NCI-H146 treated with DMSO at 0.1 percent for 48 hours (cell line): Measurements from ENCODE around the gene AUTS2.

Experiments used
- DNase-seq: peaks from one replicate; lab custom pipeline; 2025; ENCODE audit not compliant: unreplicated experiment; lab: John Stamatoyannopoulos, UW

Gene AUTS2

DNA sequence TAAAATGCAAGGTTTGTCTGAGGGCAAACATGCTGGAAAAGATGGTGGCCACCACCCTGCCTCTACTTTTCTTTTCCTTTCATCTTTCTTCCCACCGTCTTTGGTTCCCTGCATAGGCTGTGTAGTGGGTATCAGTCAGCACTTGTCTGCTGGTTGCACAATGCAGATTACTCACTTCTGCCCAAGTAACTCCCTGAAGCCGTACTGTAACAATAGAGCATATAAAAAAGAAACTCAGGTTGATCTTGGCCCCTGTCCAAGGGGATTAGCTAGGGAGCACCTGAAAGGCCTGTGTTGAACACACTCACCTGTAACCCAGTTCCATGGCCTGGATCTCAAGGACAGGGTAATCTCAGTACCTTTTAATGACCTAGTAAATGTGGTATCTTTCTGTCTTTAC, 1000.7 kb downstream of the AUTS2 start:
- DNase-seq: peak; percentile 54

DNA sequence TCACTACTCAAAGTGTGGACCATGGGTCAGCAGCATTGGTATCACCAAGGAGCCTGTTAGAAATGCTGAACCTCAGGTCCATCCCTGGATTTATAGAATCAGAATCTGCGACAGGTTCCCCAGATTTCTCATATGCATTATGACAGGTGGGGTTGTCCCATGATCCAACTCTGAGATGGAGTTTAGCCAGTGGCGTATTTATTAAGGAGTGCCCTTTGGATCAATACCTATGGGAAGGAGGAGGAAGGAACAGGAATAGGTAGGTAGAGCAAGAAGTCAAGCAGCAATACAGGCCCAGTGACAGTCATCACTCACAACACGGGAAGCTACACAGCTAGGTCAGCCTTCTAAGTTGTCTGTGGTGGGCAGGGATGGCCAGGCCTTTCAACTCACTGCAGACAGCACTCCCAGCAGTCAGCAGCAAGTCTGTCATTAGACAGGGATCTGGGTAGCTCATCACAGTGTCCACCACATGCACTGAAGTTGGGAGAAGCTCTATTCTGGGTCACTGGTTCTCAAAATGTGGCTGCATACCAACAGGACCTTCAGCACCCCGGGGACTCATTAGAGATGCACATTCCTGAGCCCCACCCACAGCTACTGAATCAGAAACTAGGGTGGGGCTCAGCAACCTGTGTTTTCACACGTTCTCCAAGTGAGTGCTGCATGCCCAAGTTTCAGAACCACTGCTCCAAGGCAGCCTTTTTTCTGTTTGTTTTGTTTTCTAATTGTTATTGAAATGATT, 1001.3 kb downstream of the AUTS2 start:
- no peak for DNase-seq

DNA sequence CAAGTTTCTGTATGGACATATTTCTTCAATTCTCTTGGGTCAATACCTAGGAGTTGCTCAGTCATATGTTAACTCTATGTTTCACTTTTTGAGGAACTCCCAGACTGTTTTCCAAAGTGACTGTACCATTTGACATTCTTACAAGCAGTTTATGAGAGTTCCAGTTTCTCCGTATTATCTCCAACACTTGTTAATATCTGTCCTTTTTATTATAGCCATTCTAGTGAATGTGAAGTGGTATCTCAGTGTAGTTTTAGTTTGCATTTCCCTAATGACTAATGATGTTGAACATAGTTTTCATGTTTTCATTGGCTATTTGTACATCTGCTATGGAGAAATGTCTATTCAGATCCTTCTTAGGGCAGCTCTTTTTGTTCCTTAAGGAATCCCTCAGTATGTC, 1002.7 kb downstream of the AUTS2 start:
- no peak for DNase-seq

DNA sequence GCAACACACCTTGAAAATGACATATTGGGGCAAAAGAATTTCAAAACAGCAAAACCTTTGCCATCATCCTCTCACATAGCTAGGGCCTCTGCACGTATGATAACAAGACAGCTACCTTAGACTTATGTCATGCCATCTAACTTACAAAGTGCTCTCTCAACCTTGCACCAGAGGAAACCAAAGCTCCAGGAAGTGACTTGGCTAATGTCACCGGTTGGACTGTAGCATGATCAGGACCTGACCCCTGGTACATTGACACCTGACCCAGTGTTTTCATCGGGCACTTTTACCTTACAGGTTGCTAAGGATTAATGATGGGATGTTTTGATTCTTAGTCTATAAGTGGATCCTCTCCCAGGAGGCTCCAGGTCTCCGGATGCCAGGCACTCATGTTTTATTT, 1003.8 kb downstream of the AUTS2 start:
- no peak for DNase-seq

DNA sequence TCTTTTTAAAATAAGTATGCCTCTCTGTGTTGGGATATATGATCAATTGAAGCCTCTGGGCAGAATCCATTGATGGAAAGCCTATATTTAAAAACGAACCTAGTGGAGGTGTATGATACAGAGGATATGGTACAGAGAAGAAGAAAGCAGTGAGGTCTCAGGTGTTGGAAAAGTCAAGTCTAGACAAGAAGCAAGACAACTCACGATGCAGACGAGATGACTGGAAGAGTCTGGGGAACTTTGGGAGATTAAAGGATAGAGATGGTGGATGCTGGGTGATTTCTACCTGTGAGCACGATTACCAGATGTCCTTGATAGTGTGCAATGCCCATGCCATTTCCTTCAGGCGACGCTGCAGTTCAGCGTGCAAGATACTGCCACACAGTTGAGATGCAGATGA, 1009.0 kb downstream of the AUTS2 start:
- no peak for DNase-seq

DNA sequence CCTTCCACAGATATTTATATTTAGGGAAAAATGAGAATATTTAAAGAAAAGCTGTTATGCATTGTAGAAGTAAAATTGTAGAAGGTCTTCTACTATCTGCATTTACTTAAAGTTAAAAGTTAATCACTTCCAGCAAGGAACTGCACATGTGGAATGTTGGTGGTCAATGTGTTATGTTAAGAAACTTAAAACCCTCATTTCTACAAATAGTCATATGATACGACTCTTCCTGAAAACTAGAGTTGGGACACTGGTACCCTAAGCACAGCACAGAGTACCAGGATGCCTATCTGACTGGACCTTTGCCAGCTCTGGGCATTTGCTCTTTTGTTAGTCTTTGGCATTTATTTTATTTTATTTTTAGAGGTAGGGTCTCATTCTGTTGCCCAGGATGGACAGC, 1009.5 kb downstream of the AUTS2 start:
- DNase-seq: no peak

DNA sequence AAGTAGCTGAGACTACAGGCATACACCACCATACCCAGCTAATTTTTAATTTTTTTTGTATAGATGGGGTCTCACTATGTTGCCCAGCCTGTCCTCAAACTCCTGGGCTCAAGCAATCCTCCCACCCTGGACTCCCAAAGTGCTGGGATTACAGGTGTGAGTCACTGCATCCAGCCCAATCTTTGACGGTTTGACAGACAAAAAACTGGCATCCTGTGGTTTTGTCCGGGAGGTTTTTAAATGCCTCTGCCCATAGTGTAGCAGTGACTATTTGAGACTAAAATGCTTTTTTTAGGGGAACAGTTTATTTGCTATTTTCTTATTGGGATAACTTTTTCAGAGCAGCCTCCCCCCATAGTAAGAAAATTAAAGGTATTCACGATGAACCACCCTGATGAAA, 1010.0 kb downstream of the AUTS2 start:
- no peak for DNase-seq

DNA sequence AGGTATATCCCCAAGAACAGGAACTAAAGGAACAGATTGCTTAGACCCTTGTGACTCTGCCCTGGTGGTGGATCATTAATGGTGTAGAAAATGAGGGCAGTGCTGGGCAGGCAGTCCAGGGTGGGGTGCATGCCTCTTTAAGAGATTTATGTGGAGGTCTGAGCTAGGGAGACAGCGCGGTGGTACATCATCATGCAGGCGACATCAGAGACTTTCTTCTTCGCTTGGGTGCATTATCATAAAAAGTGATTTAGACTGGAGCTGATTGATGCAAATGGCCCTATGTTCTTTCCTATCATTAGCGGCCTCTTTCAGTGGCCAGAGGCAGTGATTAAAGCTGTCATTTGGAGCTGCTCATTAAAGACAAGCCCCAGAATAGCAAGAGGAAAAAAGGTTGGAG, 1014.5 kb downstream of the AUTS2 start:
- peak; percentile 30 for DNase-seq

DNA sequence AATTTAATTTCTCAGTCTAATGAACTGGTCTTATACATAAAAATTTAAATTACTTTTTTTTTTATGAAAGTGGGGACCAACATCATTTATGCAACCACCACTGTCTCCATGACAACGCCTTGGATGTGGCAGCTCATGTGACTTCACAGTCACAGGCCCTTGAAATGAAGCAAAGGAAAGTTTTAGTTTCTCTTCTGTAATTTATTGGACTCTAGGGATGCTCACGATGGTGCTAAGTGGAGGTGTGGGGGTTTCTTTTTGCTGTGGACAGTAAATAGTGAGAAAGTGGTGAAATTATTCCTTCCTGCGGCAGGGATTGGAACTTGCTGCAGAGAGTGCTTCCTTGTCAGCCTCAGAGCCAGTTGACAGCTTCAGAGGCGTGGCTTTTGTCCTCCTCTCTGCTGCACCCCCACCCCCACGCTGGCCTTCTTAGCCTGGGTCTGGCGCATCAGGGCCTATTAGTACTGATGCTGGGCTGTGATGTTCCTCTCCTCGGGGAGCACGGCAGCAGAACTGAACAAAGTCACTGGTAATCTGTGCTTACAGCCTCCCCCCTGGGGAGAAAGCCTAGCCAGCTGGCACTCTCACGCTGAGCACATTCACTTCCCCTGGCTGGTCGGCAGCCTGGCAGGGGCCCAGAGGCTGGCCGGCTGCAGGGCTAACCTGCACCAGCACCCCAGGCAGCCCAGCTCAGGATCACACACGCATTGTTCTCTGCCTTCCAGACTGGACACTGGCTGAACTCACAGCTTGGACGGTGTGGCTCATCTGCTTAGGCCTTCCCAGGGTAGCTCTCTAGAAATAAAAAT, 1016.2 kb downstream of the AUTS2 start:
- peak; percentile 96 for DNase-seq

DNA sequence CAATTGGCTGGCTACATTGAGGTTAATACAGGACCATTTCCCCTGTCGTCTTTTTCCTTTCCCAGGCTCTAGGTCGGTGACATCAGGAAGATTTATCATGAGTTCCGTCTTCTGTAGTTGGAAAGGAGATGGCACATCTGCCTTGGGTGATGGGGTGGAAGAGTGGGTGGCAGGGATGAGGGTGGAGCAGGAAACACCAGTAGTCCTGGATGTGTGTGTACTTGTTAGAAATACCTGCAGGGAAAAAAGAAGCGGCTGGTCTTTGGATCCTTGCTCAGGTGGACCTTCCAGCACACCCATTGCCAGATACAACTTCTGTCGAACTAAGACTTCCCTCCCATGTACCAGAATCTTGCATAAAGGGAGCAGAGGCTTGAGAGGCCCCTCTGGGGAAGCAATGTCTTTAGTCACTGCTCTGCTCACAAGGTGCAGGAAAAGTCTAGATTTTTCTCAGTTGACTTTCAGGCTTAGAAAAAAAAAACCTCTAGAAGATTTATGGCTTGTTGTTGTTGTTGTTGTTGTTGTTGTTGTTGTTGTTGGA, 1016.9 kb downstream of the AUTS2 start:
- no peak for DNase-seq

DNA sequence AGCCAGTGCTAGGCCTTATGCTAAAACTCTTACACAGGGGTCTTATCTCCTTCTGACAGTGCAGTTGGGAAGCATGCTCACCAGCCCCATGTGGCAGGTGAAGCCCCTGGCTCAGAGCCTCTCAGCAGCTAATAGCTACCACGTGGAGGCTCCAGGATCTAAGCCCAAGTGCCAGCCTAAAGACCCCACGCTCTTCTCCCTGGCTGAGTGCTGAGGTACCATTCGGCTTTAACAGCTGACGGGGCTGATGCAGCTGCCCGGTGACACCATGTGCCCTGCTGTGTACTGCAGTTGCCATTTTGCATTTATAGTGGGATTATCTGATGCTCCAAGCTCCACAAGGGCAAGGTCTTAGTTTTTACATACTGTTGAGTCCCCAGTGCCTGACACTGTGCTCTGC, 1017.9 kb downstream of the AUTS2 start:
- DNase-seq: no peak

DNA sequence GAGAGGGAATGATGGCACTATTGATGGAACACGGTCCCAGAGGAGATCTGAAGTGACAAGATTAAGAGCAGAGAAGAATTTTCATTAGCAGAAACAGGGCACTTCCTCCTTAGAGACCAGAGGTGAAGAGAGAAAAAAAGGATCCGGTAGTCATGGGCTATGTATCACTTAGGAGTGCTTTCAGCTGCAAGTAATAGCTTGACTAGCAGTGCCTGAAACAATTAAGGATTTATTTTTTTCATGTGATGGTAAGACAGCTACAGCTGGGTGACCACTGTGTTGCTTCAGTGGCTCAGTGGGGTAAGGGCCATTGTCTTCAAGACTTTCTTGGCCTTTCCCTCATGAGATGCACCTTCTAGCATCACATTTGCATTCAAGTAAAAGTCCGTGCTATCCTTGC, 1018.5 kb downstream of the AUTS2 start:
- DNase-seq: no peak

DNA sequence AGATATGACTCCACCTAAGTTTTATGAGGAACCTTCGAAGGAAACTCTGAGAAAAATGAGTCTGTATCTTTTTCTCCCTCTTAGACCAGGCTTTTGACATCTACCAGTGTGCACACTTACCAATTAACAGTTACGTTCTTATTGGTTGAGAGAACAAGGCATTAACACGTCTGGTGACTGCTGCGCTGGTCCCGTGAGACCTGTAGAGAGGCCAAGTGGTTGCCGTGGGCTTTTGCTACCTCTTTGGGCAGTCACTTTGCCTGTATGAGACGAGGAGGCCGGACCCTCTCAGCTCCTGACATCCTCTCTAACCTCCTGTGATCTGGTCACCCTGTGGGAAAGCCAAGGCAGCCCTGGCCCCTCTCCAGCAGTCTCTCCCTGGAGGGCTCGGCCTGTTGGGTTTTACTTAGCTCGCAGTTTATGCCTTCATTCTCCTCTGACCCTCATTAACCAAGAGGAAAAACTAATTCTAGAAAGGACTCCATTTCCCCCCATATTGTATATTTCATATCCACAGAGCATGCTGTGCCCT, 1019.8 kb downstream of the AUTS2 start:
- DNase-seq: no peak

DNA sequence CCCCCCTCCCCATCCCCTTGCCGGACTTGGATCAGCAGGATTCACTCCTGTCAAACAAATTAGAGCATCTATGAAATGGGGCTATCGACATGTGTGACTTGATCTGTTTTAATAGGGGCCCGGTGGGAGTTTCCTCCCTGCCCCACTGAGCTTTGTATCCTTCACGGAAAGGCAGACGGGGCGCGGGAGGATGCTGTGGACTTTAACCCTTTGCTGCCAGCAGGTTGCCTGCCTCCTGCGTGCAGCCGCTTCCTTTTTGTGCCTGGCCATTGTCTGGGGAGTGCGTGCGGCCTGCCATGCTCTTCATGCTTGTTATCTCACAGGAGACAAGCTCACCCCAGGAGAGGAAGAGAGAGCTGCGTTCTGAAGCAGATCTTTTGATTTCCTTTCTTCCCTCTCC, 1020.9 kb downstream of the AUTS2 start:
- peak; percentile 83 for DNase-seq

DNA sequence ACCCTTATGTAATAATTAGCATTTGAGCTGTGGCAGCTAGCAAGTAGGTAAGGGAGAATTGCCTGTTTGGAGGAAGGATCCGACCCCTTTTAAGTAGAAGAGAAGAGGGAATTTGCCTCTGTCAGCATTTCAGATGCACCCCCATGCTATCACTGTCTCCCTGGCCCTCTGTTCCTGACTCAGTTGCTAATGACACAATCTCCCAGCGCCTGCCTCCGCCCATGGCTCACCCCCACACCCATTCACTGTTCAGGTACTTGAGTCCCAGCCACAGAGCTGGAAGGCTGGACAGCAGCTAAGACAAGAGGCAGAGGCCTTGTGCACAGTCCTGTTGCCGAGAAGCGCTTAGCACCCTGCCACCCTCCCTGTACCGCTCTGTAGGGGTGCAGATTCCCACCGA, 1021.4 kb downstream of the AUTS2 start:
- no peak for DNase-seq

DNA sequence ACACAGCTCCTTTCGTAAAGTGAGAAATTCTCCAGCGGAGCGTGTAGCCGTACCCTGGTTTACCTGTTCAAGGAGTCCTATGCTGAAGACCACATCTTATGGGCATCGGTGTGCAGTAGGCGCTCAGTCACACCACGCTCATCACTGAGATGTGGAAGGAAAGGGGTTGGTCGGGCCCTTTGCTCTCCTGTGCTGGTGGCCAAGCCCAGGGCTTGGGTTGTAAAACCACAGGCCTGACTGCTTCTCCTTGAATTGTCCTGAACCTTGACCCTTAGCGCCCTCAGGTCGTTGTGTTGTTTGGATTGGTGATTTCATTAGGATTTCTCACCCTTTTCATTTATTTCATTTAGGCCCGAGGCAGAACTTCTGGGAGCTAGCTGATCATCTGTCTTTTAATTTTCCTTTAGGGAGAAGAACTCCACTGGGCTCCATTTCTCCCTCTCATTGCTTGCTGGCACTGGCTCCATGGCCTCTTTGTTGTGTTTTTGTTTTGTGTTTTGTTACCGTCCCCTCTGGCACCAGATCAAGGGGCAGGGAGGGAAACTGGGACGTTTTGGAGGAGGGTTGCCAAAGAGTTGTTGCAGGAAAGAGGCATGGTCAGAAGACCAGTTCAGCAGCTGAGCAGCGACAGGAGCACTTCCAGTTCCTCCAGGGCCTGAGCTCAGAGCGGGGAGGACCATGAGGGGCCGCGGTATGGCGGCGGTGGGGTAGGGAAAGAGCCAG, 1022.2 kb downstream of the AUTS2 start:
- no peak for DNase-seq

DNA sequence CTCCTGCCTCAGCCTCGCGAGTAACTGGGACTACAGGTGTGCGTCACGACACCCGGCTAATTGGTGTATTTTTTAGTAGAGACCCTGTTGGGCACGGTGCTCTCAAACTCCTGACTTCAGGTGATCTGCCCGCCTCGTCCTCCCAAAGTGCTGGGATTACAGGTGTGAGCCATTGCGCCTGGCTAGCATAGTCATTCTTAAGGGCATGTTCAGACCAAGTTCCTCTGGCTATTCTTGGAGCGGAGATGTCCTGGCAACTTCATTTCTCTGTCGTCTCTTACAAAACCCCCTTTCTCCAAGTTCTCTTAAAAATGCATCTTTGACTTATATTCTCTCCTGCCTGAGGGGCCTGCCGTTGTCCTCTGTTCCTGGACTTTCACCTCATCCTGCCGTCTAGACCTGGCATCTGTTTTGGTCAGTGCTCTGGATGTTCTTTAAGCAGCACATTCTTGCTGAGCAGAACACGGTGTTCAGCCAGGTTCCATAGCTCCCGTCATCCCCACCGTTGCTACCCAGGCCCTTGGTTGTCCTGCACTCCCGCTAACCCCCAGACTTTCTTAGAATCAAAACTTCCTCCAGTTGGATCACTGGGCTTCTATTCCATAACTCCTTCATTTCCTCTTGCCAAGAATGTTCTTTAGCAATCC, 1023.8 kb downstream of the AUTS2 start:
- no peak for DNase-seq

DNA sequence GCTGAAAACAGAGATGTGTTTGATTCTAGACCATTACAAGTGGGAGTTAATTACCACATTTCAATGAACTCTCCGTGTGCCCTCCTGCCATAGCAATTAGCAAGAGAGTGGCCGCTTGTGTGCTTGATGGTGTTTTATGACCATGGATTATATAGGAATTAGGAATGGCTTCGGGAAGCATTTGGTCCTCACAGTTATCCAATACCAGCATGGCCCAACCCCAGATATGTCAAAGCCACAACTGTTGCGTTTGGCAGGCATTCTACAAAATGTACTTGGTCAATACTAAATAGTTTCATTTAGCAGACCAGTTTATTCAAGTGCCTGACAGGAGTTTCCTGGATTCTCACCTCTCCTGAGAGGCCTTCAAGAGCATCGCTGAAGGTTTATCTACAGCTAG, 1024.7 kb downstream of the AUTS2 start:
- DNase-seq: no peak

DNA sequence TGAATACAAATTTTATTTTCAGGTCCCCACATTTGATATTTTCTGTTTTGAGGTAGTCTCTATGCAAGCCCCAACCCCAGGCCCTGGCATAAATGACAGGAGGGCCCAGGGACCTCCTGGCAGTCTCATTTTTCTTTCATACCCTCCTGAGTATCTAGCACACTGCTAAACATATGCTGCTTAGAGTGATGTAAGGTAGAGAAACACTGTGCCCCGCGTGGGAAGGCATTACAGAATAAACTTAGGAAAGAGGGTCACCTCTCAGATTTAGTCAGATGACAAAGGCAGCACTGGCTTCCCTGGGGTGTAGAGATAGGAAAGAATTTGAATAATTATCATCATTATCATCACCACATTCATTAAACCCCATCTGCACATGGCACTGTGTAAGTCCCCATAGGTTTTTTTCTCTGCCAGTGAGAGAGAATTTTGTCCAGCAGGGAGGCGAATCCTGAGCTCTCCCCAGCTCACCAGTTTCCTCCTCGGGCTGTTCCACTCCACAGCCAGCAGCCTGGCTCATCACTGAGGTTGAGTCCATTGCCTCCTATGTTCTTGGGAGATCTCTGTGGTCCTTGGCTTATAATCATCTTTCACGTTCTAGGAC, 1026.3 kb downstream of the AUTS2 start:
- peak; percentile 52 for DNase-seq

DNA sequence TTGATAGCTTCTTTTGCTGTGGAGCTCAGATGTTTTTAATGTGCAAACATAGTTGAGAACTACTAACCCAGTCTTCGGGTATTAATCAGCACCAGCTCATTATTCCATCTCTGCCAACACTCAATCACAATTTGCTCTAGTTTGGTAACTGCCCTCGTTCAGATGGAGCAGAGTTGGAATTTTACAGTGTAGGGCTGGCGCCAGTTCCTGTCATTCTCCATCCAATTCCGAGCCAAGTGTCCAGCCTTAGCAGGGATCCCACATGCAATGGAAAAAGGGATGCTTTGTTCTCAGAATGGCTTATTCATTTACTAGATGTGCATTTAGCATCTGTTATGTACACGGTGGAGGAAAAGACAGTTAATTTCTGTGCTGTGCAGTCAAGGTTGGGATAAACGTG, 1029.2 kb downstream of the AUTS2 start:
- DNase-seq: no peak

DNA sequence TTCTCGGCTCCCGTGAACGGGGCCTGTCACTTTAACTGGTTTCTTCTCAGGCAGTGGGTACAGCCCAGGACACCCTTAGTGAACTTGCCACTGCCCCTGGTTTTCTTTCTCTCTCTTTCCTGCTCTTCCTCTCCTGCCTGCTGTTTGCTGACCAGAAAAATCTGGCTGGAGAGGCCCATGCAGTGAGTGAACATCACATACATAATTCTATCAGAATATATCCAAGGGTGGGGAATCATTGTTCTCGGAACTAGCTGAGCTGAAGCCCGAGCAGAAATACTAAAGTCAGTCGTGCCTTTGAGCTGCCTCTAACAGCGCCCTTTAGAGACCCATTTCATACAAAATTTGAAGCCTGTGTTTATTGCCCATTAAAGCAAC, 1032.2 kb downstream of the AUTS2 start:
- DNase-seq: peak; percentile 3
